Astrocyte of the cerebellum (primary cell): ENCODE measurements around the gene HSD17B12.

ENCODE experiments used
- DNase-seq: peaks from one replicate; pipeline ENCODE4 v3.0.0-alpha.2; 2011; ENCODE audit warnings: low read depth
- H3K4me3 ChIP-seq: 2 replicates; pipeline ENCODE4 v1.5.1; 2011; ENCODE audit warnings: mild to moderate bottlenecking, low read depth, low read length, moderate library complexity
- in situ Hi-C: cut with HindIII; loops from 2 replicates; pipeline ENCODE4 v1.10.0; 2017; ENCODE audit warnings: low sequenced_read_pairs
- TF ChIP-seq, protein P1 (sequence below): IDR thresholded peaks from 2 replicates; pipeline ENCODE4 v1.5.1; 2012; ENCODE audit warnings: low read length, low read depth, moderate library complexity, mild to moderate bottlenecking; ENCODE audit errors: missing control alignments

HSD17B12 gene

DNA sequence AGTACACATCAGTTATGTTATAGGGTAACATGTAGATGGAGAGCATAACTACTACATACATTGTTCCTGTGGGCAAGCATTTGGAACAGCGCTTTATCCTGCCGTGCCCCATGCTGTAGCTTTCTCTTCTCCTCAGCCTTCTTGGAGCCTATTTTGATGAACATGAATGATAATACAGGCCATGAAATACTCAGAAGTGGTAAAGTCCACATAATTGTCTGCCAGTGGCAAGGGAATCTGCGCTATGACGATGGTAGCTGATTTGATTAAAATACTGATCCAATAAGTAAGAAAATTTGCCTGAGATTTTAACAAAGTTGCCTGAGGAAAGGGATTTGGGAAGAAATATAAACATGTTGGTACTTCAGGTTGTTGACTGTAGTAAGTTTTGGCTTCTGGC lies 223.4 kb downstream of the HSD17B12 start:
- DNase-seq: no peak
- TF ChIP-seq, protein P1, sequence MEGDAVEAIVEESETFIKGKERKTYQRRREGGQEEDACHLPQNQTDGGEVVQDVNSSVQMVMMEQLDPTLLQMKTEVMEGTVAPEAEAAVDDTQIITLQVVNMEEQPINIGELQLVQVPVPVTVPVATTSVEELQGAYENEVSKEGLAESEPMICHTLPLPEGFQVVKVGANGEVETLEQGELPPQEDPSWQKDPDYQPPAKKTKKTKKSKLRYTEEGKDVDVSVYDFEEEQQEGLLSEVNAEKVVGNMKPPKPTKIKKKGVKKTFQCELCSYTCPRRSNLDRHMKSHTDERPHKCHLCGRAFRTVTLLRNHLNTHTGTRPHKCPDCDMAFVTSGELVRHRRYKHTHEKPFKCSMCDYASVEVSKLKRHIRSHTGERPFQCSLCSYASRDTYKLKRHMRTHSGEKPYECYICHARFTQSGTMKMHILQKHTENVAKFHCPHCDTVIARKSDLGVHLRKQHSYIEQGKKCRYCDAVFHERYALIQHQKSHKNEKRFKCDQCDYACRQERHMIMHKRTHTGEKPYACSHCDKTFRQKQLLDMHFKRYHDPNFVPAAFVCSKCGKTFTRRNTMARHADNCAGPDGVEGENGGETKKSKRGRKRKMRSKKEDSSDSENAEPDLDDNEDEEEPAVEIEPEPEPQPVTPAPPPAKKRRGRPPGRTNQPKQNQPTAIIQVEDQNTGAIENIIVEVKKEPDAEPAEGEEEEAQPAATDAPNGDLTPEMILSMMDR: no peak
- H3K4me3 ChIP-seq: no peak overlapping the region
- in situ Hi-C loops: no loop called here

DNA sequence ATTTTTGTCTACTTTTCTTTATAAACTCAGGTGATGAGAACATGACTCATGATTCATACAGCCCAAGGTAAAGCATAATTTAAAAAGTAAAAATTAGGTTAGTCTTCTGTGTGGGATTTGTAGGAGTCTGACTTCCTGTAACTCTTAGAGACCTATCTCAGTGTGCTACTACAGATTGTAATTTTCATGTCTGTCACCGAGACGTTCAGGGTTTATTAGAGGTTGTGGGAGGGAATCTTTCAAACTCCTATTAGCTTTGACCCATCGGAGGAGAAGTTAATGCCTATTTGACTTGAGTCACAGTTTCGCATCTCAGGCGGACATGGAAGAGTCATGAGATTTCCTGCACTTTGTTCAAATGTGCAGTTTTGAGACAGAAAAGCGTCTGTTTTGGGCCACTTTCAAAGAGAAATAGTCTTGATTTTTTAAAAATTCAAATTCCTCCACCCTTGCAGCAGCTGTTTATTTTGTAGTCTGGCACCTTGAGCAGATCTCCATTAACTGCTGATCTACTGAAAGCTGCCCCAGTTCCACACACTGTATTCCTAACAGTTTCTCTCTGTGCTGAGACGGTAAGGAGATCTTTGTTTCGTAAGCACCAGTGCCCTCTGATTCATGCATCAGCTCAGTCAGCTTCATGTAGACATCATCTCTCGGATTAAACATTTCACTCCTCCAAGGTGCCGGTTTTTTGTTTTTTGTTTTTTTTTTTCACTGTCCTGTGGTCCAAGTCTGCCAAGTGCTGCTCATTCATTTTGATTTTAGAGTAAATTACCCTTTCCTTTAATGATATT lies 224.4 kb downstream of the HSD17B12 start:
- TF ChIP-seq, protein P1: no peak
- no peak overlapping the region for H3K4me3 ChIP-seq
- no peak for DNase-seq
- in situ Hi-C loops: loop anchor here (5.0 kb wide), 1 partner anchor 137 kb away; no protein-coding TSS in a partner anchor

DNA sequence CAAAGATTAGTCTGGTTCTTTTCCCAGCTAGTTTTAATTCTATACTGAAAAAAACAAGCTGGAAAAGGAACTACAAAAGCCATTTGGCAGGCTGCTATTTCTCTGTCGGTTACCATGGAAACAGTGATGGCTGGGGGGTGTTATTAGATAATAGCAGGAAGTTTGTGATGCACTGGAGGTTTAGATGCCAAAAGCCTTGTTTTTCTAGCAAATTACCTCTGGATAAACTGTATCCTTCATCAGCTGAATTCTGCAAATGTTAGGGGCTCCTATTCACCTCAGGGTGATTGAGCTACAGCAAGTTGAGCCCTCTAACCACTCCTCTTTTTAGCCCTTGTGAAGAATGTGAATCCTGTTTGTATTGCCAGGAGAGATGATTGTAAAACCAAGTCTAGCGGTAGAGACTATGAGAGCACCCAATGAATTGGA lies 225.3 kb downstream of the HSD17B12 start:
- H3K4me3 ChIP-seq: no peak overlapping the region
- TF ChIP-seq, protein P1: no peak
- in situ Hi-C loops: loop anchor here (5.0 kb wide), 1 partner anchor 136 kb away; no protein-coding TSS in a partner anchor
- no peak for DNase-seq
